HL-60/S4 treated with phorbol 12-myristate 13-acetate at 8.2 ng/mL for 4 days and 3 days (cell line): Measurements from ENCODE around the gene B3GAT1.

ENCODE experiments used
- in situ Hi-C: fragments of 300-500 bp; cut with MboI; formaldehyde crosslinking; loops from 2 replicates; pipeline ENCODE4 v1.15.0; 2022; ENCODE audit warnings: low sequenced_read_pairs

B3GAT1 gene

DNA sequence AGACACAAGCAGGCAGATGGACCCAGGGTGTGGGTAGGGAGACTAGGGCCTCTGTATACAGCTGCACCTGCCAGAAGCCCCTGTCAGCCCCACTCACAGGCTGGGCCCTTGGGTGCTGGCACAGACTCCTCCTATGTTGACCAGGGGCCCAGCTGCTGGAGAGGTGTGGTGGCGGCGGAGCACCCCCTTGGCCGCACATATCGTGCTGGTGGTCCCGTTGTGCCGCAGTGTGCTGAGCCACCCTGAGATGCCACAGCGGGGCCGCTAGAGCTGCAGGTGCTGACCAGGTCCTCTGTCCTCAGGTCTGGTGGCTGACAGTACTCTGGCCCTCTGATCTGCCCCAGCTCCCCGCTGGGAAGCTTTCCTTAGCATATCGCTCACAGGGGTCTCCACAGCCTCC, 30.2 kb upstream of the B3GAT1 start:
- in situ Hi-C loops: no loop called here

GRCh38 chr11:134441706-134442105, 29.7 kb upstream of the B3GAT1 start:
- in situ Hi-C loops: no loop called here

- in situ Hi-C loops: no loop called here
These were observed 29.2 kb upstream of the B3GAT1 start for GRCh38 chr11:134441281-134441680.

DNA sequence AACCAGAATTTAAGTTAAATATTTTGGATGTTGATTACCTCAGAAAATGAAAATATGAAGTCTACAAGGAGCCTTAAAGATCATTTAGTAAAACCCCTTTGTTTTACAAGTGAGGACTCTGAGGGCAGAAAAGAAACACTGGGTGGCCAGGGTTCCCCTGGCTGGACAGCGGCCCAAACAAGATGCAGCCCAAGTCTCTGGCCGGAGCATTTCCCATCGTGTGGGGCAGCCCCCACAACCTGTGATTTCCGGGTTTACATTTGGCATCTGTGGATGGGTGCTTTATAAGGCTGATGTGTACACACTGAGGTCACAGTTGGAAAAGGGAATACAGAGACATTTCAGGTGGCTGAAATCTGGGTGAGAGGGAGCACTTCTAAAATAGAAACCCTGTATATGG, 28.8 kb upstream of the B3GAT1 start:
- in situ Hi-C loops: no loop called here

GRCh38 chr11:134438542-134439537, 26.8 kb upstream of the B3GAT1 start:
- in situ Hi-C loops: no loop called here

- in situ Hi-C loops: no loop called here
These were observed 25.8 kb upstream of the B3GAT1 start for GRCh38 chr11:134437821-134438220.

GRCh38 chr11:134436781-134437180, 24.7 kb upstream of the B3GAT1 start:
- in situ Hi-C loops: no loop called here

DNA sequence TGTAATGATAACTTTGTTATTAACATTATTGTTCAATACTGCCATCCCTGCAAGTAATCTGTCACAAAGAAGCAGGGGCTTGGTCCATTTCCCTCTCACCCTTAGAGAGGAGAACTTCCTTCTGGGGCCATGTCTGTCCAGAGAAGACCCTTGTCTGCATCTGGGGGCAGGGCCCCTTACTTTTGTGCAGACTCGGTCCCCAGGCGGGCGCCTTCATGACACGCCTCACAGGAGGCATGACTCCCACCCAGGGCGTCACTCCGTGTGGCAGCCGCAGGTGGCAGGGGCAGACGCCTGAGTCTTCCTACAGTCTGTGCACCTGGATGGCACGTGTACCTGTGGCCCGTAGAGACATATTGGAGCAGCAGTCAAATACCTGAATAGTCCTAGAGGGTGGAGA, 21.8 kb upstream of the B3GAT1 start:
- in situ Hi-C loops: no loop called here

DNA sequence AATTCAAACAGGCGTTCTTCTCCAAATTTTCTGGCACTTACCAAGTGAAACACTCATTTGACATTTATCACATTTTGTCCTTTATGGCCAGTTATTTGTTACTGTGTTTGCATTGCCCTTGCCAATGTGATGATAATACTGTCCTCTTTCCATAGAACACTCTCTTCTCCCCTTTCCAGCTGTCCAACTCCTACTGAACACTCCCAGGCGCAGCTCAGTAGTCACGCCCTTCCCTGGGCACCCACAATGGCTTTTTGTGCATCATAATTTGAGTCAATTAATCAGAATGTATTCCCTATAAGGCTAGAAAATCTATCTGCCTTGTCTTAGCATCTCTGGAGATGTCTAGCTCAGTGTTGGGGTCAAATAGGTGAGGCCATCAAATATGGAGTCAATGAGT, 21.2 kb upstream of the B3GAT1 start:
- in situ Hi-C loops: no loop called here

DNA sequence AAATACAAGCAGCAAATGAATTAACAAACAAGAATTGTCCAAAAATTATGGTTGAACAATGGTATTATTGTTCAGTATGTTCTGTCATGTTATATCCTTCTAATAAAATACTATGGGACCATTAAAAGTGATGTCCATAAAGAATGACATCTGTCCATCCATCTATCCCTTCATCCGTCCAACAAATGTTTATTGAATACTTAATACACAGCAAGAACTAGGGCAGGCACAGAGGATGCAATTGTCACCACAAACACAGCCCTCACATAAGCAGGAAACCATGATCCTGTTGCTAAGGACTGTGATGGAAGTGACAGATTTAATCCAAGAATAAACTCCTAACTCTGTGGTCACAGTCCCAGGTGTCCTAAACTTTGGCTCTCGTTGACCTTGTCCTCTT, 20.7 kb upstream of the B3GAT1 start:
- in situ Hi-C loops: no loop called here

- in situ Hi-C loops: no loop called here
These were observed 17.1 kb upstream of the B3GAT1 start for GRCh38 chr11:134429106-134429505.

- in situ Hi-C loops: no loop called here
These were observed 13.9 kb upstream of the B3GAT1 start for GRCh38 chr11:134425816-134426536.

GRCh38 chr11:134425413-134425812, 13.4 kb upstream of the B3GAT1 start:
- in situ Hi-C loops: no loop called here

GRCh38 chr11:134423106-134423505, 11.1 kb upstream of the B3GAT1 start:
- in situ Hi-C loops: no loop called here

- in situ Hi-C loops: no loop called here
These were observed 6.1 kb upstream of the B3GAT1 start for GRCh38 chr11:134417871-134418840.

DNA sequence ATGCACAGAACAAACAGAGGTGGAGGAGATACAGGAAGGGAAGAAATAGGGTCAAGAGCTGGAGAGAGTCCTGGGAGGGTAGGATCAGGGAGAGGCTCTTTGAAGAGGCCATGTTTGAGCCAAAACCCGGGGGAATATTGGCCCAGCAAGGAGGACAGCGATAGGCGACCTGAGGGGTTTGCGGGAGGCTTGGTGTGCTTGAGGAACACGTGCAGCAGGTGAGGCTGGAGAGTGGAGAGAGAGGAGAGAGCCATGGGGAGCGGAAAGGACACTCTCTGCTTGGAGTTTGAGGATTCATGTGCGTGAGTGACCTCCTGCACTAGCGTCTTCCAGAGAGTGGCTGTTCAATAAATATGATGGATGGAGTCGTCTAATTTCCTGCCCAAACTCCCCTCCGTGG, 4.7 kb upstream of the B3GAT1 start:
- in situ Hi-C loops: no loop called here

- in situ Hi-C loops: no loop called here
These were observed 3.0 kb upstream of the B3GAT1 start for GRCh38 chr11:134414766-134415765.

DNA sequence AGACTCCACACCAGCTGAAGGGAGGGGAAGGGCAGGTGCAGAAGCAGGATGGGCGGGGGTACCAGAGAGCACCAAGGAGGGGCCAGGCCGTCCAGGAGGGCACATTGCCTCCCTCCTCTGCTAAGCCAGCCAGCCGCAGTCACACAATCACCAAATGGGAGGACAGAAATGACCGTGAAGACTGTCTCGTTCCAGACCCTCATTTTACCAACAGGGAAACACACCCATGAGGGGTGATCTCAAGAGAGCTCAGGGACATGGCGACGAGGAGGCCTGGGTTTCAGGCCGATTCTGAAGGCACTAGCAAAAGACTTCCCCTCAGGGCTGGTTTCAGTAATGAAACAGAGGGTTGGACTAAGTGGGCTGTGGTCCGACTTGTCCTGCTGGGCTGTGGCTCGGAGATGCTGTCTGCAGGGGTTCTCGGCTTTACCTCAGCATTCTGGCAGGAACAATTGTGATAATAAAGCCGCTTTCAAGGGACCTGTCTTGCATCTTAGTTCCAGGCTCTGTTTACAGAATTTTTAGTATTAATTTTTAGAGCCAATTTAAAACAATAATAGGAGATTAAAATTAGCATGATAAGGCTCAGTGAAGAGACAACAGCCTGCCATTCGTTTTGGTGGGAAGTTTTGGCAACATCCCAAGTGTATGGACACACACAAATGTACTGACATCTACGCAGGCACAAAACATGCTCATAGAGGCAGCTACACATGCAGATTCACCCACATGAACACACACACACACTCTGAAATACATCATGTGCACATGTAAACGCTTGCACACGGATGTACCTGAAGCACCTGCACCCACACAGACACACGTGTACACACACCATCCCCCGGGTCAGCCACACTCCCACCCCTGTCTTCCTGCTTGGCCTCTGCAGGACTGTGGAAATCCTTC, 2.0 kb upstream of the B3GAT1 start:
- in situ Hi-C loops: no loop called here
